Skeletal muscle satellite cell (primary cell): ENCODE measurements around the gene BAIAP2L1.
A peak's percentile ranks its signal among the peaks of the same experiment; 100 is the strongest.

Experiments used
- H3K27me3 ChIP-seq: 2 replicates; pipeline ENCODE4 v1.7.0; 2013; ENCODE audit warnings: low read length; ENCODE audit not compliant: control insufficient read depth, insufficient read depth
- H3K36me3 ChIP-seq: 2 replicates; pipeline ENCODE4 v1.7.0; 2013; ENCODE audit warnings: mild to moderate bottlenecking, control low read depth, low read length; ENCODE audit not compliant: insufficient read depth
- H3K4me1 ChIP-seq: 2 replicates; pipeline ENCODE4 v1.7.0; 2013; ENCODE audit warnings: low read length; ENCODE audit not compliant: control insufficient read depth, insufficient read depth
- H3K4me2 ChIP-seq: 2 replicates; pipeline ENCODE4 v1.7.0; 2013; ENCODE audit warnings: mild to moderate bottlenecking, low read length
- H3K4me3 ChIP-seq: 2 replicates; pipeline ENCODE4 v1.7.0; 2013; ENCODE audit warnings: low read length
- H3K9ac ChIP-seq: 2 replicates; pipeline ENCODE4 v1.7.0; 2013; ENCODE audit warnings: mild to moderate bottlenecking, low read depth, low read length, moderate library complexity
- H3K9me3 ChIP-seq: replicated peaks from 2 replicates; pipeline ENCODE4 v1.7.0; 2013; ENCODE audit warnings: mild to moderate bottlenecking, control low read depth, low read length

The BAIAP2L1 gene

GRCh38 chr7:98251601-98252424 lies 149.1 kb downstream of the BAIAP2L1 start, which contains the start of gene TECPR1:
Gene TECPR1 (minus strand): TSS chr7:98252232. CDS start chr7:98246146, 6,086 bp downstream.
- Histone ChIP-seq H3K9me3 (no peaks in the 10 kb centered on the region), H3K36me3 (peaks cover 4% of the 10 kb centered on the region), H3K27me3 (no peaks in the 10 kb centered on the region), H3K4me3 (peak within 1 kb of the TSS; percentile 99), H3K9ac (peak within 1 kb of the TSS; percentile 93), H3K4me2 (peak within 1 kb of the TSS; percentile 97), H3K4me1 (peaks cover 18% of the 10 kb centered on the region)

GRCh38 chr7:98251231-98251600 lies 149.7 kb downstream of the BAIAP2L1 start:
- H3K9ac ChIP-seq = peak overlapping the region; percentile 93

GRCh38 chr7:98250789-98251188 lies 150.1 kb downstream of the BAIAP2L1 start:
- Histone ChIP-seq H3K4me2 (peak overlapping the region; percentile 97), H3K4me3 (peak overlapping the region; percentile 99), H3K9me3 (no peaks in the 10 kb centered on the region), H3K27me3 (no peaks in the 10 kb centered on the region), H3K36me3 (peaks cover 3% of the 10 kb centered on the region), H3K9ac (no peak overlapping the region), H3K4me1 (peaks cover 18% of the 10 kb centered on the region)

More at GRCh38 chr7:98251231-98251600, 149.7 kb downstream of the BAIAP2L1 start:
- Histone ChIP-seq H3K9me3 (no peaks in the 10 kb centered on the region), H3K4me2 (peak overlapping the region; percentile 97), H3K36me3 (peaks cover 3% of the 10 kb centered on the region), H3K27me3 (no peaks in the 10 kb centered on the region), H3K4me3 (peak overlapping the region; percentile 99), H3K4me1 (peaks cover 18% of the 10 kb centered on the region)

- Histone ChIP-seq H3K4me2 (no peak overlapping the region), H3K9ac (no peak overlapping the region), H3K9me3 (no peaks in the 10 kb centered on the region), H3K4me1 (peaks cover 18% of the 10 kb centered on the region), H3K4me3 (no peak overlapping the region), H3K27me3 (no peaks in the 10 kb centered on the region), H3K36me3 (peaks cover 4% of the 10 kb centered on the region)
Measured at GRCh38 chr7:98249106-98249505, 151.8 kb downstream of the BAIAP2L1 start.

GRCh38 chr7:98248156-98248555 lies 152.7 kb downstream of the BAIAP2L1 start:
- Histone ChIP-seq H3K4me2 (no peak overlapping the region), H3K36me3 (peaks cover 5% of the 10 kb centered on the region), H3K4me1 (peaks cover 15% of the 10 kb centered on the region), H3K9me3 (no peaks in the 10 kb centered on the region), H3K27me3 (no peaks in the 10 kb centered on the region), H3K9ac (no peak overlapping the region), H3K4me3 (no peak overlapping the region)

- no peak overlapping the region for H3K4me2 ChIP-seq
- H3K36me3 ChIP-seq = peaks cover 18% of the 10 kb centered on the region
- no peak overlapping the region for H3K4me3 ChIP-seq
- no peaks in the 10 kb centered on the region for H3K27me3 ChIP-seq
- no peak overlapping the region for H3K9ac ChIP-seq
- no peaks in the 10 kb centered on the region for H3K4me1 ChIP-seq
- H3K9me3 ChIP-seq = no peaks in the 10 kb centered on the region
Measured at GRCh38 chr7:98244871-98245270, 156.0 kb downstream of the BAIAP2L1 start.

- Histone ChIP-seq H3K4me2 (no peak overlapping the region), H3K27me3 (no peaks in the 10 kb centered on the region), H3K9ac (no peak overlapping the region), H3K4me1 (no peaks in the 10 kb centered on the region), H3K36me3 (peaks cover 29% of the 10 kb centered on the region), H3K4me3 (no peak overlapping the region), H3K9me3 (no peaks in the 10 kb centered on the region)
Measured at GRCh38 chr7:98242934-98243333, 158.0 kb downstream of the BAIAP2L1 start.

GRCh38 chr7:98242342-98242741 lies 158.5 kb downstream of the BAIAP2L1 start:
- H3K9ac ChIP-seq = no peak overlapping the region
- H3K36me3 ChIP-seq = peaks cover 29% of the 10 kb centered on the region
- no peak overlapping the region for H3K4me2 ChIP-seq
- no peaks in the 10 kb centered on the region for H3K27me3 ChIP-seq
- no peaks in the 10 kb centered on the region for H3K9me3 ChIP-seq
- H3K4me1 ChIP-seq = no peaks in the 10 kb centered on the region
- H3K4me3 ChIP-seq = no peak overlapping the region

GRCh38 chr7:98241674-98242241 lies 159.1 kb downstream of the BAIAP2L1 start:
- Histone ChIP-seq H3K4me1 (no peaks in the 10 kb centered on the region), H3K9ac (no peak overlapping the region), H3K4me2 (no peak overlapping the region), H3K9me3 (no peaks in the 10 kb centered on the region), H3K27me3 (no peaks in the 10 kb centered on the region), H3K4me3 (no peak overlapping the region), H3K36me3 (peaks cover 33% of the 10 kb centered on the region)
